Breast epithelium (tissue), 4 donors: ENCODE data around the gene TPD52L2. TPM values are rescaled to one million over a fixed set of nuclear protein-coding genes. Genes with fewer than 3 reads are reported as not detected.

ENCODE experiments used
- DNase-seq, 2 donors: peaks; one replicate each; pipeline ENCODE4 v3.0.0-alpha.2; 2019; ENCODE audit warnings: low spot score in 2 of 2
- H3K27ac ChIP-seq, 2 donors: fragments of 200-600 bp; sonication (generic) in 1 of 2; one replicate each; pipeline ENCODE4 v1.5.1; 2016 to 2019; ENCODE audit warnings: mild to moderate bottlenecking in 1 of 2
- H3K27me3 ChIP-seq, 2 donors: fragments of 200-600 bp; sonication (generic) in 1 of 2; one replicate each; pipeline versions ENCODE4 v1.5.1 to v1.6.0; 2017 to 2019; ENCODE audit warnings: control low read depth in 1 of 2, mild to moderate bottlenecking in 1 of 2
- H3K36me3 ChIP-seq: fragments of 200-600 bp; one replicate; pipeline ENCODE4 v1.5.1; 2019
- H3K4me1 ChIP-seq, 2 donors: fragments of 200-600 bp; sonication (generic); one replicate each; pipeline ENCODE4 v1.5.1; 2016 to 2019; ENCODE audit warnings: control low read depth in 1 of 2
- H3K4me3 ChIP-seq, 3 donors: fragments of 200-600 bp; sonication (generic); 1 replicate in 2 of 3; 2 replicates in 1 of 3; pipeline ENCODE4 v1.5.1; 2016 to 2019; ENCODE audit warnings: mild to moderate bottlenecking in 3 of 3, moderate library complexity in 2 of 3
- H3K9me3 ChIP-seq, 2 donors: fragments of 200-600 bp; sonication (generic) in 1 of 2; one replicate each; pipeline ENCODE4 v1.5.1; 2016 to 2019; ENCODE audit warnings: control low read depth in 1 of 2
- POLR2A ChIP-seq: fragments of 450-650 bp; IDR thresholded peaks from one replicate; pipeline ENCODE4 v1.6.1; 2016; ENCODE audit warnings: antibody characterized with exemption, mild to moderate bottlenecking, moderate library complexity
- POLR2AphosphoS5 ChIP-seq, 3 donors: sonication (generic); formaldehyde crosslinking; IDR thresholded peaks; one replicate each; pipeline ENCODE4 v1.6.1; 2017; ENCODE audit warnings: antibody characterized with exemption in 3 of 3
- intact Hi-C: fragments of 100-400 bp; cut with DNase I; formaldehyde crosslinking; loops from one replicate; pipeline ENCODE4 v1.15.1; 2023; ENCODE audit warnings: low total_unique reads
- total RNA-seq, 3 donors: library from RNA; depleted of rRNA; stranded (reverse); fragments of >200 nt; gene quantifications; one replicate each; pipeline ENCODE4 v1.1.0, GENCODE V29; 2016
- TF ChIP-seq, protein P1 (sequence below), 3 donors: fragments of 450-650 bp; IDR thresholded peaks; one replicate each; pipeline ENCODE4 v1.5.1; 2016 to 2017; ENCODE audit warnings: antibody characterized with exemption in 3 of 3, mild to moderate bottlenecking in 3 of 3, moderate library complexity in 3 of 3

TPD52L2 gene
- 100 to 1,000 TPM in 1 of 3 donors, 10 to 100 TPM in 2; 75.1 to 146 (median 84.2) TPM for total RNA-seq

DNA sequence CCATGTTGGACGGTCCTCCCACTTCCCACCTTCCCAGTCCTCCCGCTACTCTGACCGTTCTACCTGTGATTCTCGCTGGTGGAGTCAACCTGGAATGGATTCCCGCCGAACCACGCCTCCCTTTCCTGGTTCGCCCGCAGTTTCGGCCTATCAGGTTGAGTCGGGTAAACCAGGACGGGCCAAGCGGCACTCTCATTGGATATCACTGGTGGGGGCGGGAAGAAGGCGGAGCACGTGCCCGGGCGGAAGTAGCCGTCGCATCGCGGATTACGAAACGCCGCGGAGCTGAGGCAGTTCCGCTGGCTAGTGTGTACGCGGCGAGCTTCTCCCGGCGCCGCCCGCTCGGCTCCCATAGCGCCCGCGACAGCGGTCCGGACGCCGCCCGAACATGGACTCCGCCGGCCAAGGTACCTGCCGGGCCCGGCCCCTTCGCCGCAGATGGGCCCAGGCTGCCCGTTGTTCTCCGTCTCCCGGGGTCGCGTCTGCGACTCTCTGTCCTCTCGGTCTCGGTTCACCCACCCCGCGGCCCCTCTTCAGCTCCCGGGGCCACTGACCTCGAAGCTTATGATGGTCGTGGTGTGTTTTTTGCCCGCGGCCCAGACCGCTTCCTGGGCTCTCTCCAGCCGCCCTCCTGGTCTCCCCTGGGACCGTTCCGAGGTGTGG is at the start of gene TPD52L2:
TPD52L2 (plus strand) TSS at position 293 of the 663 bp plus-strand sequence; CDS start at position 389, 96 bp downstream.
- no peaks in the 10 kb centered on the region for H3K36me3 ChIP-seq
- DNase-seq: peak; percentile 99 to 100
- peaks cover 5 to 12% of the 10 kb centered on the region in 2 donors for H3K4me1 ChIP-seq
- no peaks in the 10 kb centered on the region for H3K27me3 ChIP-seq
- intact Hi-C loops: no loop called here
- peak within 1 kb of the TSS; percentile 95 to 97 for H3K27ac ChIP-seq
- H3K9me3 ChIP-seq: no peaks in the 10 kb centered on the region
- H3K4me3 ChIP-seq: peak within 1 kb of the TSS; percentile 88 to 98 (median 95)
- TF ChIP-seq POLR2AphosphoS5 (IDR thresholded peaks at IDR 0.05) (peak; percentile 84 to 96 (median 93)), POLR2A (peak; percentile 80)
- TF ChIP-seq, protein P1, sequence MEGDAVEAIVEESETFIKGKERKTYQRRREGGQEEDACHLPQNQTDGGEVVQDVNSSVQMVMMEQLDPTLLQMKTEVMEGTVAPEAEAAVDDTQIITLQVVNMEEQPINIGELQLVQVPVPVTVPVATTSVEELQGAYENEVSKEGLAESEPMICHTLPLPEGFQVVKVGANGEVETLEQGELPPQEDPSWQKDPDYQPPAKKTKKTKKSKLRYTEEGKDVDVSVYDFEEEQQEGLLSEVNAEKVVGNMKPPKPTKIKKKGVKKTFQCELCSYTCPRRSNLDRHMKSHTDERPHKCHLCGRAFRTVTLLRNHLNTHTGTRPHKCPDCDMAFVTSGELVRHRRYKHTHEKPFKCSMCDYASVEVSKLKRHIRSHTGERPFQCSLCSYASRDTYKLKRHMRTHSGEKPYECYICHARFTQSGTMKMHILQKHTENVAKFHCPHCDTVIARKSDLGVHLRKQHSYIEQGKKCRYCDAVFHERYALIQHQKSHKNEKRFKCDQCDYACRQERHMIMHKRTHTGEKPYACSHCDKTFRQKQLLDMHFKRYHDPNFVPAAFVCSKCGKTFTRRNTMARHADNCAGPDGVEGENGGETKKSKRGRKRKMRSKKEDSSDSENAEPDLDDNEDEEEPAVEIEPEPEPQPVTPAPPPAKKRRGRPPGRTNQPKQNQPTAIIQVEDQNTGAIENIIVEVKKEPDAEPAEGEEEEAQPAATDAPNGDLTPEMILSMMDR (IDR thresholded peaks at IDR 0.05): no peak

DNA sequence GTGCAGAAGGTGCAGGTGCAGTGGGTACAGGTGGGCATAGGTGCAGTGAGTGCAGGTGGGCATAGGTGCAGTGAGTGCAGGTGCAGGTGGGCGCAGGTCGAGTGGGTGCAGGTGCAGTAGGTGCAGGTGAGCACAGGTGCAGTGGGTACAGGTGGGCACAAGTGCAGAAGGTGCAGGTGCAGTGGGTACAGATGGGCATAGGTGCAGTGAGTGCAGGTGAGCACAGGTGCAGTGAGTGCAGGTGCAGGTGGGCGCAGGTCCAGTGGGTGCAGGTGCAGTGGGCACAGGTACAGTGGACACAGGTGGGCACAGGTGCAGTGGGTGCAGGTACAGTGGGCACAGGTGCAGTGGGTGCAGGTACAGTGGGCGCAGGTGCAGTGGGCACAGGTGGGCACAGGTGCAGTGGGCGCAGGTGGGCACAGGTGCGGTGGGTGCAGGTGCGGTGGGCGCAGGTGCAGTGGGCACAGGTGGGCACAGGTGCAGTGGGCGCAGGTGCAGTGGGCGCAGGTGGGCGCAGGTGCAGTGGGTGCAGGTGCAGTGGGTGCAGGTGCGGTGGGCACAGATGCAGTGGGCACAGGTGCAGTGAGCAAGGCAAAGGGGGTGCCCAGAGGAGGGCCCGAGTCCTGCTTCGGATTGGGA is 49.3 kb upstream of the TPD52L2 start:
- Histone ChIP-seq H3K36me3 (no peaks in the 10 kb centered on the region), H3K4me3 (no peak overlapping the region), H3K27me3 (no peaks in the 10 kb centered on the region), H3K27ac (no peak overlapping the region), H3K9me3 (no peaks in the 10 kb centered on the region), H3K4me1 (no peaks in the 10 kb centered on the region)
- intact Hi-C loops: no loop called here
- TF ChIP-seq POLR2A (no peak), POLR2AphosphoS5 (IDR thresholded peaks at IDR 0.05) (no peak)
- TF ChIP-seq, protein P1 (IDR thresholded peaks at IDR 0.05): no peak
- DNase-seq: no peak

DNA sequence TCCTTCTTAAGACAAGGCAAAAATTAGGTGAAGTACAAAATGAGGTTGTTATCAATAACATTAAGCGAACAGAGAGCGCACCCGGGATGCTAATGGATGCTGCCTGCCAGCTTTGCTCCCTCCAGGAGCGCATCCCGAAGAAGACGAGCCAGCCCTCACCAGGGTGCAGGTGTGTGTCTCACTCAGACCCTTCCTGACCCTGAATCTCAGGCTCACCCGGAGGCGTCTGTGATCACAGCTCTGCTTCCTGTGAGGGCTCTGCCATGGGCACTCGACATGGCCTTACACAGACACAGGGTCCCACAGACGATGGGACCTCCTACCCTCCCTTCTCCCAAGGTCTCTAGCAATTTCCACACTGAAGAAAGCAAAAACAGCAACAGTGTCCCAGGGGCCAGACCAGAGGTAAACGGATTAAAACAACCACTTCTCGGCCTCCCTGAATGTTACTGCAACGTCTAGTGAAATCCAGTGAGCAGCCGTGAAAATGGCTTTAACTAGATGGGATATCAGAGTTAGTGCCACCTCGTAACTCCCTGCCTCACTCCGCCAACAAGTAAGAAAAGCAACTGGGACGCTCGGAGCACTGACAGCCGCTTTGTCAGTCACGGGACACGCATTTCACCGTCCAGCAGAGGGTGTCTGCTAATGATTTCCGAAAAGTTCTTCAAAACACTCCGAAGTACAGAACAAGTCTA is 45.7 kb upstream of the TPD52L2 start:
- TF ChIP-seq POLR2AphosphoS5 (IDR thresholded peaks at IDR 0.05): no peak
- no peak for TF ChIP-seq POLR2A
- TF ChIP-seq, protein P1 (IDR thresholded peaks at IDR 0.05): peak in 1 of 3 donors; percentile 35
- Histone ChIP-seq H3K9me3 (no peaks in the 10 kb centered on the region), H3K36me3 (no peaks in the 10 kb centered on the region), H3K27ac (peak overlapping the region; percentile 36 to 74), H3K4me1 (no peaks in the 10 kb centered on the region), H3K27me3 (no peaks in the 10 kb centered on the region), H3K4me3 (peak overlapping the region; percentile 7 to 54 (median 26))
- intact Hi-C loops: no loop called here
- no peak for DNase-seq

DNA sequence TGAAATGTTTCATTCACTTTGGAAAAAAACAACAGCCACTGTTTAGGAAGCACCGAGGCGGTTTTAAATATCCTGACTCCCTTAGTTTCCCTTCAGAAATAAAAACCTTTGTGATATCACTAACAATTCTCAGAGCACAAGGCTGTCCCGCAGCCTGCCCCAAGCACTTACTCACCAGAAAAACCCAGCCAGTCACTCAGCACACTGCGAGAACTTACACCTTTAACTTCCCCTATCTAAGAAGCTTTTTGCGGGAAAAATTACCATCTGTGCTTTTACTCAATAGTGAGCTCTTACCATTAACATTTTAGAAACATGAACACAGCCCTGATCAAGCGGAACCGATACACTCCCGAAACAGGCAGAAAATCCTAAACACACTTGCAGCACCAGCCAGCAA is 43.3 kb upstream of the TPD52L2 start:
- intact Hi-C loops: no loop called here
- Histone ChIP-seq H3K27ac (peak overlapping the region in 1 of 2 donors; percentile 55), H3K9me3 (no peaks in the 10 kb centered on the region), H3K27me3 (no peaks in the 10 kb centered on the region), H3K4me1 (no peaks in the 10 kb centered on the region), H3K36me3 (no peaks in the 10 kb centered on the region), H3K4me3 (no peak overlapping the region)
- TF ChIP-seq POLR2AphosphoS5 (IDR thresholded peaks at IDR 0.05): no peak
- TF ChIP-seq, protein P1 (IDR thresholded peaks at IDR 0.05): no peak
- no peak for TF ChIP-seq POLR2A
- no peak for DNase-seq

DNA sequence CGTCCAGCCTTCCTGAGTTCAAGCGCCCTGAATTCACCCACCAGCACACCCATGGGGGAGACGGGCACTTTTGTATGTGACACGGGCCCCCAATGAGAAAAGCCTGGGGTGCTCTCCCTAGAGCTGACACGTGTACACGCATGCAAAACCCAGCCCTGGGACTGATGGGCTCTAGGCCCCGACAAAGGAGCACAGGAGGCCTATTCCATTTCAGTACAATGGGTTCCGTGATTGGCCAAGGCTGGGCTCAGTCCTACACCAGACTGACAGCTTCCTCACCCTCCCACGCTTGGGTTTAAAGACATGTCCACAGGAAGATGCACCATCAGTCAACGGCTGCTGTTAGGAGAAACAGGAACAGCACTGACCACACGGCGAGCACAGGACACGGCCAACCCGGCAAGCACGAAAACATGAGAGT is 42.8 kb upstream of the TPD52L2 start:
- H3K27me3 ChIP-seq: no peaks in the 10 kb centered on the region
- no peaks in the 10 kb centered on the region for H3K9me3 ChIP-seq
- TF ChIP-seq POLR2A (no peak), POLR2AphosphoS5 (IDR thresholded peaks at IDR 0.05) (no peak)
- H3K4me1 ChIP-seq: no peaks in the 10 kb centered on the region
- no peak overlapping the region for H3K4me3 ChIP-seq
- no peaks in the 10 kb centered on the region for H3K36me3 ChIP-seq
- intact Hi-C loops: no loop called here
- no peak for DNase-seq
- peak overlapping the region in 1 of 2 donors; percentile 55 for H3K27ac ChIP-seq
